ENCODE data around the gene HTR2A.

DNA sequence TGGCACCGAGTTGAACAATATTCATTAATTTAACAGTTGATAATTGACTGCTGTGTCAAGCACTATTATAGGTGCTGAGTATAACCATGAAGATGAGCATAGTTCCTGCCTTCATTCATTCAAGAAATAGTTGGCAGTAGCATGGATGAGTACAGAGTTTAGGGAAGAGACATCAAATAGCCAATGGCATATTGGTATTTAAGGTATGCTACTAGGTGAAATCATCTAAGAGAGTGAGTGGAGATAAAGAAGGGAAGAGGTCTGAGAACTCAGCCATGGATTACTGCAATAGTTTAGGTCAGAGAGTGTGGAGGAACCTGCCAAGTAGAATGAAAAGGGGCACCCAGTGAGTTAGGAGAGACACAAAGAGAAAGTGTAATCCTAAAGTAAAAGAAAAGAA is 4.9 kb upstream of the HTR2A start:
- TF ChIP-seq, protein P1, sequence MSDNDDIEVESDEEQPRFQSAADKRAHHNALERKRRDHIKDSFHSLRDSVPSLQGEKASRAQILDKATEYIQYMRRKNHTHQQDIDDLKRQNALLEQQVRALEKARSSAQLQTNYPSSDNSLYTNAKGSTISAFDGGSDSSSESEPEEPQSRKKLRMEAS (IDR thresholded peaks at IDR 0.05; ENCODE audit: low read depth, low read length): no peak
- TF ChIP-seq CTCF (IDR thresholded peaks at IDR 0.05 in 2 of 3, conservative IDR thresholded peaks at IDR 0.05 in 1 of 3; ENCODE audit: control insufficient read depth in 2 of 3, extremely low read depth in 1 of 3, insufficient read depth in 1 of 3, low read depth in 3 of 3, low read length in 3 of 3) (no peak), CHD2 (IDR thresholded peaks at IDR 0.05; ENCODE audit: borderline replicate concordance, low read depth, low read length) (no peak), EP300 (IDR thresholded peaks at IDR 0.05; ENCODE audit: borderline replicate concordance in 1 of 2, control insufficient read depth in 1 of 2, low read depth in 2 of 2, low read length in 2 of 2) (no peak)

All from GM12878 (cell line).